ENCODE data around the gene NCS1. TPM values are rescaled to one million over a fixed set of nuclear protein-coding genes. Genes with fewer than 3 reads are reported as not detected.

NCS1 gene
- total and polyA plus RNA-seq, 2 experiments from 2014 or later = 4.7 to 33.0 TPM

- Histone ChIP-seq H3K4me1 (ENCODE audit: insufficient read depth) (peaks cover 24% of the 10 kb centered on the region), H3K4me3 (no peak overlapping the region), H3K27ac (peak overlapping the region; percentile 82), H3F3A (ENCODE audit: insufficient read depth) (peaks cover 50% of the 10 kb centered on the region), H3K9me3 (ENCODE audit: low read depth) (no peaks in the 10 kb centered on the region), H3K79me2 (ENCODE audit: insufficient read depth) (no peaks in the 10 kb centered on the region), H3K36me3 (ENCODE audit: low read depth) (no peaks in the 10 kb centered on the region), H3K9me2 (ENCODE audit: insufficient read depth) (no peaks in the 10 kb centered on the region), H3K9ac (peak overlapping the region; percentile 35; the same call in 1 of the 2 replicates), H3K27me3 (replicated peaks; ENCODE audit: insufficient read depth) (no peaks in the 10 kb centered on the region), H4K20me1 (ENCODE audit: insufficient read depth) (no peaks in the 10 kb centered on the region), H2AFZ (no peak overlapping the region), H3K4me2 (ENCODE audit: unreplicated experiment) (peak overlapping the region; percentile 75)
- no peak for TF ChIP-seq EZH2 (IDR thresholded peaks at IDR 0.05; ENCODE audit: insufficient read depth, poor library complexity, severe bottlenecking)
- no peak for TF ChIP-seq EZH2phosphoT487 (IDR thresholded peaks at IDR 0.05; ENCODE audit: insufficient read depth, low read depth)
- DNase-seq = no peak
- WGBS, 2 experiments (ENCODE audit: low coverage in 1 of 2, low lambda C conversion rate in 2 of 2, missing lambda C conversion rate in 2 of 2) = 92 to 94% methylated on average over 15 of the region's 15 CpGs
- in situ Hi-C loops (cut with MboI) = no loop called here
These were observed 35.0 kb upstream of the NCS1 start for GRCh38 chr9:130137081-130137640.

- H3F3A ChIP-seq (ENCODE audit: insufficient read depth) = peaks cover 50% of the 10 kb centered on the region
- in situ Hi-C loops (cut with MboI) = no loop called here
- TF ChIP-seq EZH2phosphoT487 (IDR thresholded peaks at IDR 0.05; ENCODE audit: insufficient read depth, low read depth) (no peak), EZH2 (IDR thresholded peaks at IDR 0.05; ENCODE audit: insufficient read depth, poor library complexity, severe bottlenecking) (no peak)
These were observed 34.5 kb upstream of the NCS1 start for GRCh38 chr9:130137641-130138081.

GRCh38 chr9:130138171-130138653 is 34.0 kb upstream of the NCS1 start:
- in situ Hi-C loops (cut with MboI) = no loop called here
- Histone ChIP-seq H3K9me3 (ENCODE audit: low read depth) (no peaks in the 10 kb centered on the region), H3K27me3 (replicated peaks; ENCODE audit: insufficient read depth) (no peaks in the 10 kb centered on the region), H3F3A (ENCODE audit: insufficient read depth) (peaks cover 50% of the 10 kb centered on the region), H3K4me2 (ENCODE audit: unreplicated experiment) (peak overlapping the region; percentile 75), H2AFZ (no peak overlapping the region), H3K9me2 (ENCODE audit: insufficient read depth) (no peaks in the 10 kb centered on the region), H3K36me3 (ENCODE audit: low read depth) (no peaks in the 10 kb centered on the region), H4K20me1 (ENCODE audit: insufficient read depth) (no peaks in the 10 kb centered on the region), H3K4me3 (peak overlapping the region; percentile 26; the same call in 1 of the 2 replicates), H3K4me1 (ENCODE audit: insufficient read depth) (peaks cover 24% of the 10 kb centered on the region), H3K79me2 (ENCODE audit: insufficient read depth) (no peaks in the 10 kb centered on the region), H3K9ac (peak overlapping the region; percentile 35), H3K27ac (peak overlapping the region; percentile 82)
- WGBS, 2 experiments (ENCODE audit: low coverage in 1 of 2, low lambda C conversion rate in 2 of 2, missing lambda C conversion rate in 2 of 2) = 3 to 27% methylated on average over 7 to 10 of the region's 10 CpGs
- DNase-seq = peak; percentile 97
- TF ChIP-seq EZH2phosphoT487 (IDR thresholded peaks at IDR 0.05; ENCODE audit: insufficient read depth, low read depth) = no peak

More at GRCh38 chr9:130137641-130138081, 34.5 kb upstream of the NCS1 start:
- H3K79me2 ChIP-seq (ENCODE audit: insufficient read depth) = no peaks in the 10 kb centered on the region
- peaks cover 24% of the 10 kb centered on the region for H3K4me1 ChIP-seq (ENCODE audit: insufficient read depth)
- H3K9me2 ChIP-seq (ENCODE audit: insufficient read depth) = no peaks in the 10 kb centered on the region
- DNase-seq = peak; percentile 16
- 67 to 70% methylated on average over 11 of the region's 11 CpGs for WGBS, 2 experiments (ENCODE audit: low coverage in 1 of 2, low lambda C conversion rate in 2 of 2, missing lambda C conversion rate in 2 of 2)
- no peaks in the 10 kb centered on the region for H3K36me3 ChIP-seq (ENCODE audit: low read depth)
- H3K27ac ChIP-seq = peak overlapping the region; percentile 82
- no peaks in the 10 kb centered on the region for H3K9me3 ChIP-seq (ENCODE audit: low read depth)
- H3K9ac ChIP-seq = peak overlapping the region; percentile 35
- H3K4me3 ChIP-seq = peak overlapping the region; percentile 6; the same call in 1 of the 2 replicates
- no peaks in the 10 kb centered on the region for H3K27me3 ChIP-seq (replicated peaks; ENCODE audit: insufficient read depth)
- peak overlapping the region; percentile 75 for H3K4me2 ChIP-seq (ENCODE audit: unreplicated experiment)
- H4K20me1 ChIP-seq (ENCODE audit: insufficient read depth) = no peaks in the 10 kb centered on the region
- H2AFZ ChIP-seq = no peak overlapping the region

GRCh38 chr9:130138791-130139190 is 33.4 kb upstream of the NCS1 start:
- 4% methylated on average over 6 of the region's 6 CpGs for WGBS, 2 experiments (ENCODE audit: low coverage in 1 of 2, low lambda C conversion rate in 2 of 2, missing lambda C conversion rate in 2 of 2)
- peak overlapping the region; percentile 18 for H3K9ac ChIP-seq
- no peaks in the 10 kb centered on the region for H3K27me3 ChIP-seq (replicated peaks; ENCODE audit: insufficient read depth)
- peak; percentile 97 for DNase-seq
- TF ChIP-seq EZH2phosphoT487 (IDR thresholded peaks at IDR 0.05; ENCODE audit: insufficient read depth, low read depth) (no peak), EZH2 (IDR thresholded peaks at IDR 0.05; ENCODE audit: insufficient read depth, poor library complexity, severe bottlenecking) (no peak)
- H3F3A ChIP-seq (ENCODE audit: insufficient read depth) = peaks cover 50% of the 10 kb centered on the region
- H3K9me2 ChIP-seq (ENCODE audit: insufficient read depth) = no peaks in the 10 kb centered on the region
- H4K20me1 ChIP-seq (ENCODE audit: insufficient read depth) = no peaks in the 10 kb centered on the region
- no peaks in the 10 kb centered on the region for H3K9me3 ChIP-seq (ENCODE audit: low read depth)
- peaks cover 26% of the 10 kb centered on the region for H3K4me1 ChIP-seq (ENCODE audit: insufficient read depth)
- in situ Hi-C loops (cut with MboI) = no loop called here
- no peaks in the 10 kb centered on the region for H3K79me2 ChIP-seq (ENCODE audit: insufficient read depth)
- H3K4me2 ChIP-seq (ENCODE audit: unreplicated experiment) = peak overlapping the region; percentile 49
- peak overlapping the region; percentile 26; the same call in 1 of the 2 replicates for H3K4me3 ChIP-seq
- H3K36me3 ChIP-seq (ENCODE audit: low read depth) = no peaks in the 10 kb centered on the region
- H3K27ac ChIP-seq = peak overlapping the region; percentile 82
- H2AFZ ChIP-seq = no peak overlapping the region
